ENCODE data around the gene FRMD4A.
"Not testable (repeated sequence)": the region's sequence is repeated elsewhere in the genome, so short reads cannot be mapped to it uniquely, and the experiment has no call there.

FRMD4A gene

GRCh38 chr10:14241196-14241595, 89.5 kb downstream of the FRMD4A start:
- DNase-seq (ENCODE audit: low read depth, low spot score), result no peak

GRCh38 chr10:14240253-14241189, 90.2 kb downstream of the FRMD4A start:
- no peak for DNase-seq (ENCODE audit: low read depth, low spot score)

- not testable (repeated sequence) for DNase-seq (ENCODE audit: low read depth, low spot score)
Measured at GRCh38 chr10:14238659-14239058, 92.1 kb downstream of the FRMD4A start.

- no peak for DNase-seq (ENCODE audit: low read depth, low spot score)
Measured at GRCh38 chr10:14236341-14236740, 94.4 kb downstream of the FRMD4A start.

- DNase-seq (ENCODE audit: low read depth, low spot score), result no peak
Measured at GRCh38 chr10:14235566-14236195, 95.0 kb downstream of the FRMD4A start.

- no peak for DNase-seq (ENCODE audit: low read depth, low spot score)
Measured at GRCh38 chr10:14233566-14233965, 97.2 kb downstream of the FRMD4A start.

GRCh38 chr10:14228798-14229197, 101.9 kb downstream of the FRMD4A start:
- DNase-seq (ENCODE audit: low read depth, low spot score), result not testable (repeated sequence)

GRCh38 chr10:14225379-14225778, 105.3 kb downstream of the FRMD4A start:
- DNase-seq (ENCODE audit: low read depth, low spot score), result no peak

- DNase-seq (ENCODE audit: low read depth, low spot score), result no peak
Measured at GRCh38 chr10:14220026-14220425, 110.7 kb downstream of the FRMD4A start.

GRCh38 chr10:14219411-14219810, 111.3 kb downstream of the FRMD4A start:
- DNase-seq (ENCODE audit: low read depth, low spot score), result no peak

GRCh38 chr10:14215641-14216040, 115.1 kb downstream of the FRMD4A start:
- no peak for DNase-seq (ENCODE audit: low read depth, low spot score)

- not testable (repeated sequence) for DNase-seq (ENCODE audit: low read depth, low spot score)
Measured at GRCh38 chr10:14213703-14214102, 117.0 kb downstream of the FRMD4A start.

GRCh38 chr10:14211610-14212009, 119.1 kb downstream of the FRMD4A start:
- no peak for DNase-seq (ENCODE audit: low read depth, low spot score)

GRCh38 chr10:14208231-14208630, 122.5 kb downstream of the FRMD4A start:
- DNase-seq (ENCODE audit: low read depth, low spot score), result no peak

- DNase-seq (ENCODE audit: low read depth, low spot score), result no peak
Measured at GRCh38 chr10:14205233-14205632, 125.5 kb downstream of the FRMD4A start.

- no peak for DNase-seq (ENCODE audit: low read depth, low spot score)
Measured at GRCh38 chr10:14200698-14201544, 129.8 kb downstream of the FRMD4A start.

- DNase-seq (ENCODE audit: low read depth, low spot score), result not testable (repeated sequence)
Measured at GRCh38 chr10:14199098-14199497, 131.6 kb downstream of the FRMD4A start.

- no peak for DNase-seq (ENCODE audit: low read depth, low spot score)
Measured at GRCh38 chr10:14198078-14198477, 132.6 kb downstream of the FRMD4A start.

- no peak for DNase-seq (ENCODE audit: low read depth, low spot score)
Measured at GRCh38 chr10:14196113-14196512, 134.6 kb downstream of the FRMD4A start.

GRCh38 chr10:14195433-14195832, 135.3 kb downstream of the FRMD4A start:
- no peak for DNase-seq (ENCODE audit: low read depth, low spot score)

GRCh38 chr10:14192746-14193145, 138.0 kb downstream of the FRMD4A start:
- no peak for DNase-seq (ENCODE audit: low read depth, low spot score)

- DNase-seq (ENCODE audit: low read depth, low spot score), result no peak
Measured at GRCh38 chr10:14191871-14192270, 138.9 kb downstream of the FRMD4A start.

Measured in activated CD4-positive, CD25-positive, alpha-beta regulatory T cell treated with anti-CD3 and anti-CD28 coated beads, Interleukin-2, amount 50 U/mL, for 16 hours (primary cell).